ENCODE measurements around the gene CFB. TPM values are rescaled to one million over a fixed set of nuclear protein-coding genes. Genes with fewer than 3 reads are reported as not detected.

Gene CFB
- total RNA-seq, 1 donor from 2014 or later: not detected

DNA sequence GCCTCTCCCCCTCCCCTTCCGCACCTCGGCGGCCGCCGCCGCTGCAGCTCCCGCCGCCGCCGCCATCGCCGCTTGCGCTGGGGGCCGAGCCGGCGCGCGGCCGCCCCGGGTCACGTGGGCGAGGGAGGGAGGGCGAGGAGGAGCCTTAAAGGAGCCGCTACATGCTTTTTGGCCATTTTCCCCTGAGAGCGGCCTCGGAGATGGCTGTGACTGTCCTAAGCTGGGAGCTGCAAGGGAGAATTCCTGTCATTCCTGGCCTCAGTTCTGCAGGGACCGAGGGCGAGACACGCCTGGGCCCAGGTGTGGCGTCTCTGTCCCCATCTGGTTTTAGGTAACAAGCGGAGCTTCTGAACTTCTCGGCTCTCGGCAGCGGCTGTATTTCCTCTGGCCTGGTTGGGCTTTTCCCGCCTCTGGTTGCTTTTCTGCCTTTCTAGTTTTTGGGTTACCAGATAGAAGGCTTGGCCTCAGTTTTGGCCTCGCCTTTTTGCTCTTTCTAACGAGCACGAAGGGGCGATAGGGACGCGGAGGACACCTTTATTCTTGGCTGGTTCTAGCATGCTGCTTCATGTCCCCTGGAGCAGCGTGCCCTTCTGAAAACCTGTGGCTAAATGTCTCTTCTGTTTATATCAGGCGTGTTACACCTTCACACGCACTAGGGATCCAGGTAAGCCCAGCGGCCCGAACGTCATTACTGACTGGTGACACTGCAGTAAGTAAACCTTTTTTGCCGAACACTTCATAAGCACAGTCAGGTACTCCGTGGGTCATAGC is 48.1 kb upstream of the CFB start, which contains the start of gene EHMT2:
EHMT2 (minus strand) TSS at position 87 of the 771 bp plus-strand sequence; CDS start at position 66, 21 bp downstream.
- peaks cover 75% of the 10 kb centered on the region for H3K79me2 ChIP-seq (ENCODE audit: low read depth)
- Mint-ChIP-seq H3K4me3 (peak within 1 kb of the TSS; percentile 98), H3K27ac (peak within 1 kb of the TSS; percentile 89), H3K36me3 (peaks cover 14% of the 10 kb centered on the region), H3K9me3 (no peaks in the 10 kb centered on the region), H3K4me1 (peaks cover 39% of the 10 kb centered on the region), H3K27me3 (ENCODE audit: insufficient read depth, low read depth) (no peaks in the 10 kb centered on the region)
- TF ChIP-seq, protein P1, sequence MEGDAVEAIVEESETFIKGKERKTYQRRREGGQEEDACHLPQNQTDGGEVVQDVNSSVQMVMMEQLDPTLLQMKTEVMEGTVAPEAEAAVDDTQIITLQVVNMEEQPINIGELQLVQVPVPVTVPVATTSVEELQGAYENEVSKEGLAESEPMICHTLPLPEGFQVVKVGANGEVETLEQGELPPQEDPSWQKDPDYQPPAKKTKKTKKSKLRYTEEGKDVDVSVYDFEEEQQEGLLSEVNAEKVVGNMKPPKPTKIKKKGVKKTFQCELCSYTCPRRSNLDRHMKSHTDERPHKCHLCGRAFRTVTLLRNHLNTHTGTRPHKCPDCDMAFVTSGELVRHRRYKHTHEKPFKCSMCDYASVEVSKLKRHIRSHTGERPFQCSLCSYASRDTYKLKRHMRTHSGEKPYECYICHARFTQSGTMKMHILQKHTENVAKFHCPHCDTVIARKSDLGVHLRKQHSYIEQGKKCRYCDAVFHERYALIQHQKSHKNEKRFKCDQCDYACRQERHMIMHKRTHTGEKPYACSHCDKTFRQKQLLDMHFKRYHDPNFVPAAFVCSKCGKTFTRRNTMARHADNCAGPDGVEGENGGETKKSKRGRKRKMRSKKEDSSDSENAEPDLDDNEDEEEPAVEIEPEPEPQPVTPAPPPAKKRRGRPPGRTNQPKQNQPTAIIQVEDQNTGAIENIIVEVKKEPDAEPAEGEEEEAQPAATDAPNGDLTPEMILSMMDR (IDR thresholded peaks at IDR 0.05): no peak
- no peak for TF ChIP-seq EZH2phosphoT487 (IDR thresholded peaks at IDR 0.05)
- no peak for TF ChIP-seq EZH2 (IDR thresholded peaks at IDR 0.05)
- H3K36me3 ChIP-seq: peaks cover 22% of the 10 kb centered on the region
- H3K9ac ChIP-seq: peak within 1 kb of the TSS; percentile 73
- H2AFZ ChIP-seq (replicated peaks): peak within 1 kb of the TSS; percentile 96
- H3K9me3 ChIP-seq (ENCODE audit: low read depth): no peaks in the 10 kb centered on the region
- peak; percentile 96 for DNase-seq (ENCODE audit: low spot score)
- H3K27ac ChIP-seq: no peak within 1 kb of the TSS
- H3F3A ChIP-seq (ENCODE audit: low read depth): peaks cover 56% of the 10 kb centered on the region
- no peaks in the 10 kb centered on the region for H3K27me3 ChIP-seq
- peak within 1 kb of the TSS; percentile 99 for H3K4me2 ChIP-seq
- H3K4me1 ChIP-seq: peaks cover 24% of the 10 kb centered on the region
- peaks cover 42% of the 10 kb centered on the region for H4K20me1 ChIP-seq (ENCODE audit: low read depth)
- peak within 1 kb of the TSS; percentile 83 for H3K4me3 ChIP-seq

DNA sequence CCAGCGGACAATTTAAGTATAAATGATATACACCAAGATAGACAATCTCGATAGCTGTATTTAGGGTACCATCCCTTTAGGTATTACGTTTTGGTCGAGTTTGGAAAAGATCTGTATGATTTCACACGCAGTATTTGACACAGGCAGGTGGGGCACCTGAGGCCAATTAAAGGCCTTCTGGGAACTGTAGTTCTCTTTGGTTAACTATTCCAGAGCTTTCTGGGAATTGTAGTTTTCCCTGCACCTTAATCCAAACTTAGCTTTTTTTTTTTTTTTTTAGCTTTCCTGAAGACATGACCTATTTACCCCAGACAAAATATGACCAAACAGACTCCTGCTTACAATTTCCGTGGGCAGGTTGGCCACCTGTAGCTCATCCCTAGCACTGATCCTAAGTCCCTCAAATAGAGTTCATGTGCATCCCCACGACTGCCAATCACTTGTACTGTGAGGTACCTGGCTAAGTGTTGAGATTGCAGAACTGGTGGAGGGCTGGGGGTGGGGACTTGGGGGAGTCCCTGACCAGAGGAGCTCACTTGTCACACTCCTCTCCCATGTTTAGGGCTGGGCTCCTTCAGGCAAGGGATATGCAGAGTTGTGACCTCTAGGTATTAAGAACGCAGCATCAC is 47.4 kb upstream of the CFB start:
- Mint-ChIP-seq H3K4me3 (peak overlapping the region; percentile 98), H3K4me1 (peaks cover 40% of the 10 kb centered on the region), H3K27ac (no peak overlapping the region), H3K9me3 (no peaks in the 10 kb centered on the region), H3K27me3 (ENCODE audit: insufficient read depth, low read depth) (no peaks in the 10 kb centered on the region), H3K36me3 (peaks cover 10% of the 10 kb centered on the region)
- Histone ChIP-seq H3K27ac (no peak overlapping the region), H4K20me1 (ENCODE audit: low read depth) (peaks cover 38% of the 10 kb centered on the region), H2AFZ (replicated peaks) (no peak overlapping the region), H3K4me1 (peaks cover 26% of the 10 kb centered on the region), H3K36me3 (peaks cover 16% of the 10 kb centered on the region), H3K9ac (no peak overlapping the region), H3K9me3 (ENCODE audit: low read depth) (no peaks in the 10 kb centered on the region), H3K4me3 (peak overlapping the region; percentile 83), H3K27me3 (no peaks in the 10 kb centered on the region), H3K4me2 (peak overlapping the region; percentile 97), H3K79me2 (ENCODE audit: low read depth) (peaks cover 68% of the 10 kb centered on the region), H3F3A (ENCODE audit: low read depth) (peaks cover 55% of the 10 kb centered on the region)
- peak; percentile 78 for DNase-seq (ENCODE audit: low spot score)
- TF ChIP-seq, protein P1 (IDR thresholded peaks at IDR 0.05): peak; percentile 17
- TF ChIP-seq EZH2 (IDR thresholded peaks at IDR 0.05): no peak

DNA sequence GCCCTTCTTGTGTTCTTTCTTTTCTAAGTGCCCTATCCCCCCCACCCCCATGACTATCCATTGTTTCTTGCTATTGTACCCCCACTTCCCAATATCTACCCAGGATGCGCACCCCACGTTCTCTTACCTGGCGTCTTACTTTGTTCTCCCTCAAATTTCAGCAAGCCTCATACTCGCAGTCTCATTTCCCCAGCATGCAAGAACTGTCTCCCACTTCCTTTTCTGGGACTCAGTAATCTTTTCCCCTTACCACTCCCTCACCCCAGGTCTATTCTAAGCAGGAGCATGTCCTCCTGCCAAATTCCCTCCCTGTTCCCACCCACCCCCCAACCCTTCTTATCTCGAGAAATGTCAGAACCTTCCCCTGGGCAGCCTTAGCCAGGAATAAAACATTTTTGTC is 46.7 kb upstream of the CFB start:
- Histone ChIP-seq H3K4me3 (no peak overlapping the region), H4K20me1 (ENCODE audit: low read depth) (peaks cover 36% of the 10 kb centered on the region), H3F3A (ENCODE audit: low read depth) (peaks cover 53% of the 10 kb centered on the region), H2AFZ (replicated peaks) (no peak overlapping the region), H3K4me1 (peaks cover 26% of the 10 kb centered on the region), H3K27ac (no peak overlapping the region), H3K4me2 (peak overlapping the region; percentile 97), H3K36me3 (peaks cover 13% of the 10 kb centered on the region), H3K9ac (no peak overlapping the region), H3K27me3 (no peaks in the 10 kb centered on the region), H3K9me3 (ENCODE audit: low read depth) (no peaks in the 10 kb centered on the region), H3K79me2 (ENCODE audit: low read depth) (peaks cover 67% of the 10 kb centered on the region)
- Mint-ChIP-seq H3K9me3 (no peaks in the 10 kb centered on the region), H3K36me3 (peaks cover 8% of the 10 kb centered on the region), H3K4me3 (peak overlapping the region; percentile 76), H3K4me1 (peaks cover 38% of the 10 kb centered on the region), H3K27me3 (ENCODE audit: insufficient read depth, low read depth) (no peaks in the 10 kb centered on the region), H3K27ac (no peak overlapping the region)
- TF ChIP-seq EZH2 (IDR thresholded peaks at IDR 0.05): no peak
- TF ChIP-seq EZH2phosphoT487 (IDR thresholded peaks at IDR 0.05): no peak
- TF ChIP-seq, protein P1 (IDR thresholded peaks at IDR 0.05): no peak
- no peak for DNase-seq (ENCODE audit: low spot score)
